ENCODE measurements around the gene ALPK3.

The ALPK3 gene

GRCh38 chr15:84879088-84879780 lies 62.1 kb downstream of the ALPK3 start:
- no peaks in the 10 kb centered on the region for H3K9me3 ChIP-seq (ENCODE audit: control insufficient read depth, insufficient read depth, low read depth, low read length)
- no peak overlapping the region for H3K9ac ChIP-seq (ENCODE audit: low read length)
- no peak overlapping the region for H3K27ac ChIP-seq (ENCODE audit: low read depth, low read length)
- no peak overlapping the region for H3K4me3 ChIP-seq (ENCODE audit: low read depth, low read length)
- H3K27me3 ChIP-seq (ENCODE audit: control insufficient read depth, insufficient read depth, low read length) = no peaks in the 10 kb centered on the region
- peaks cover 5% of the 10 kb centered on the region; the same call in 1 of the 2 replicates for H3K4me1 ChIP-seq (ENCODE audit: control insufficient read depth, insufficient read depth, low read length)
- no peaks in the 10 kb centered on the region for H3K36me3 ChIP-seq (ENCODE audit: control insufficient read depth, insufficient read depth, low read length)

DNA sequence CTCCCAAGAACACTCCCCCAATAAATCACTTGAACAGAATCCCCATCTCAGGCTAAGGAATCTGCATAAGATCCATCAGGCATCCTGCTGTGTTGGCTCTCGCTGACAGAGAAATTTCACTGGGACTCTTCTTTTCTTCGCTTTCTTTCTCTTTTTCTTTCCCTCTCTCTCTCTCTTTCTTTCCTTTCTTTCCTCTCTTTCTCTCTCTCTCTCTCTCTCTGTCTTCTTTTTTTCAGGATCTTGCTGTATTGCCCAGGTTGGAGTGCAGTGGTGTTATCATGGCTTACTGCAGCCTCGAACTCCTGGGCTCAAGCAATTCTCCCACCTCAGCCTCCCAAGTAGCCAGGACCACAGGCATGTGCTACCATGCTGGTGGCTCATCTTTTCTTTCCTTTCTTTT lies 62.9 kb downstream of the ALPK3 start:
- H3K27ac ChIP-seq (ENCODE audit: low read depth, low read length) = no peak overlapping the region
- H3K36me3 ChIP-seq (ENCODE audit: control insufficient read depth, insufficient read depth, low read length) = no peaks in the 10 kb centered on the region
- H3K9ac ChIP-seq (ENCODE audit: low read length) = no peak overlapping the region
- H3K27me3 ChIP-seq (ENCODE audit: control insufficient read depth, insufficient read depth, low read length) = no peaks in the 10 kb centered on the region
- H3K9me3 ChIP-seq (ENCODE audit: control insufficient read depth, insufficient read depth, low read depth, low read length) = no peaks in the 10 kb centered on the region
- peaks cover 5% of the 10 kb centered on the region; the same call in 1 of the 2 replicates for H3K4me1 ChIP-seq (ENCODE audit: control insufficient read depth, insufficient read depth, low read length)
- H3K4me3 ChIP-seq (ENCODE audit: low read depth, low read length) = no peak overlapping the region

- H3K4me1 ChIP-seq (ENCODE audit: control insufficient read depth, insufficient read depth, low read length) = peaks cover 5% of the 10 kb centered on the region; the same call in 1 of the 2 replicates
- H3K9me3 ChIP-seq (ENCODE audit: control insufficient read depth, insufficient read depth, low read depth, low read length) = no peaks in the 10 kb centered on the region
- no peak overlapping the region for H3K4me3 ChIP-seq (ENCODE audit: low read depth, low read length)
- H3K27me3 ChIP-seq (ENCODE audit: control insufficient read depth, insufficient read depth, low read length) = no peaks in the 10 kb centered on the region
- no peak overlapping the region for H3K27ac ChIP-seq (ENCODE audit: low read depth, low read length)
- H3K9ac ChIP-seq (ENCODE audit: low read length) = no peak overlapping the region
- no peaks in the 10 kb centered on the region for H3K36me3 ChIP-seq (ENCODE audit: control insufficient read depth, insufficient read depth, low read length)
Observed at GRCh38 chr15:84880822-84881519, 63.8 kb downstream of the ALPK3 start.

GRCh38 chr15:84881520-84881830 lies 64.3 kb downstream of the ALPK3 start:
- Histone ChIP-seq H3K9ac (ENCODE audit: low read length) (no peak overlapping the region), H3K27me3 (ENCODE audit: control insufficient read depth, insufficient read depth, low read length) (no peaks in the 10 kb centered on the region), H3K4me3 (ENCODE audit: low read depth, low read length) (no peak overlapping the region), H3K4me1 (ENCODE audit: control insufficient read depth, insufficient read depth, low read length) (peaks cover 5% of the 10 kb centered on the region; the same call in 1 of the 2 replicates), H3K9me3 (ENCODE audit: control insufficient read depth, insufficient read depth, low read depth, low read length) (no peaks in the 10 kb centered on the region), H3K36me3 (ENCODE audit: control insufficient read depth, insufficient read depth, low read length) (no peaks in the 10 kb centered on the region), H3K27ac (ENCODE audit: low read depth, low read length) (no peak overlapping the region)

- H3K27ac ChIP-seq (ENCODE audit: low read depth, low read length) = no peak overlapping the region
Observed at GRCh38 chr15:84883466-84883865, 66.3 kb downstream of the ALPK3 start.

GRCh38 chr15:84883916-84884781 lies 67.0 kb downstream of the ALPK3 start, which contains the start of gene SLC28A1:
SLC28A1 (plus strand) TSS chr15:84884662; CDS start chr15:84887761, 3,099 bp downstream.
- no peak within 1 kb of the TSS for H3K9ac ChIP-seq (ENCODE audit: low read length)
- H3K27me3 ChIP-seq (ENCODE audit: control insufficient read depth, insufficient read depth, low read length) = no peaks in the 10 kb centered on the region
- H3K36me3 ChIP-seq (ENCODE audit: control insufficient read depth, insufficient read depth, low read length) = no peaks in the 10 kb centered on the region
- H3K9me3 ChIP-seq (ENCODE audit: control insufficient read depth, insufficient read depth, low read depth, low read length) = no peaks in the 10 kb centered on the region
- no peak within 1 kb of the TSS for H3K4me3 ChIP-seq (ENCODE audit: low read depth, low read length)
- H3K27ac ChIP-seq (ENCODE audit: low read depth, low read length) = no peak within 1 kb of the TSS
- no peaks in the 10 kb centered on the region for H3K4me1 ChIP-seq (ENCODE audit: control insufficient read depth, insufficient read depth, low read length)

More at GRCh38 chr15:84883466-84883865, 66.3 kb downstream of the ALPK3 start:
- Histone ChIP-seq H3K4me1 (ENCODE audit: control insufficient read depth, insufficient read depth, low read length) (0 out of 2 replicates have a peak, but pooled peaks cover 2% of the 10 kb centered on the region), H3K9ac (ENCODE audit: low read length) (no peak overlapping the region), H3K9me3 (ENCODE audit: control insufficient read depth, insufficient read depth, low read depth, low read length) (no peaks in the 10 kb centered on the region), H3K4me3 (ENCODE audit: low read depth, low read length) (no peak overlapping the region), H3K36me3 (ENCODE audit: control insufficient read depth, insufficient read depth, low read length) (no peaks in the 10 kb centered on the region), H3K27me3 (ENCODE audit: control insufficient read depth, insufficient read depth, low read length) (no peaks in the 10 kb centered on the region)

- Histone ChIP-seq H3K4me3 (ENCODE audit: low read depth, low read length) (no peak overlapping the region), H3K4me1 (ENCODE audit: control insufficient read depth, insufficient read depth, low read length) (0 out of 2 replicates have a peak, but pooled peaks cover 2% of the 10 kb centered on the region), H3K9me3 (ENCODE audit: control insufficient read depth, insufficient read depth, low read depth, low read length) (no peaks in the 10 kb centered on the region), H3K27ac (ENCODE audit: low read depth, low read length) (no peak overlapping the region), H3K27me3 (ENCODE audit: control insufficient read depth, insufficient read depth, low read length) (no peaks in the 10 kb centered on the region), H3K9ac (ENCODE audit: low read length) (no peak overlapping the region), H3K36me3 (ENCODE audit: control insufficient read depth, insufficient read depth, low read length) (no peaks in the 10 kb centered on the region)
Observed at GRCh38 chr15:84885801-84886200, 68.6 kb downstream of the ALPK3 start.

- Histone ChIP-seq H3K27ac (ENCODE audit: low read depth, low read length) (no peak overlapping the region), H3K9me3 (ENCODE audit: control insufficient read depth, insufficient read depth, low read depth, low read length) (no peaks in the 10 kb centered on the region), H3K36me3 (ENCODE audit: control insufficient read depth, insufficient read depth, low read length) (no peaks in the 10 kb centered on the region), H3K4me1 (ENCODE audit: control insufficient read depth, insufficient read depth, low read length) (0 out of 2 replicates have a peak, but pooled peaks cover 2% of the 10 kb centered on the region), H3K4me3 (ENCODE audit: low read depth, low read length) (no peak overlapping the region), H3K9ac (ENCODE audit: low read length) (no peak overlapping the region), H3K27me3 (ENCODE audit: control insufficient read depth, insufficient read depth, low read length) (no peaks in the 10 kb centered on the region)
Observed at GRCh38 chr15:84886211-84886983, 69.2 kb downstream of the ALPK3 start.

DNA sequence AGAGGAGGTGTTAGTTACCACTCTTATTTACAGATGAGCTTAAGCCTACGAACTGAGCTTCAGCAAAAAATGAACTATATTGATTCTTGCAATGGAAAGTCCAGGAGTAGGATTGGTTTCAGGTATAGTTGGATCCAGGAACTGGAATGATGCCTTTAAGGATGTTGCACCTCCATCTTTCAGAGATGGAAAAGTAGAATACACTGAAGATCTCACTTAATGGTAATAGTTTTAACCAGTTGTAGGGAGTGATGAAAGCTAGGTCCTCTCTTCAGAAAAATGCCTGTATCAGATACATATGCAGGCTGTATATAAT lies 69.8 kb downstream of the ALPK3 start:
- Histone ChIP-seq H3K27ac (ENCODE audit: low read depth, low read length) (no peak overlapping the region), H3K27me3 (ENCODE audit: control insufficient read depth, insufficient read depth, low read length) (no peaks in the 10 kb centered on the region), H3K4me3 (ENCODE audit: low read depth, low read length) (no peak overlapping the region), H3K9me3 (ENCODE audit: control insufficient read depth, insufficient read depth, low read depth, low read length) (no peaks in the 10 kb centered on the region), H3K36me3 (ENCODE audit: control insufficient read depth, insufficient read depth, low read length) (no peaks in the 10 kb centered on the region), H3K9ac (ENCODE audit: low read length) (no peak overlapping the region), H3K4me1 (ENCODE audit: control insufficient read depth, insufficient read depth, low read length) (0 out of 2 replicates have a peak, but pooled peaks cover 2% of the 10 kb centered on the region)

- no peaks in the 10 kb centered on the region for H3K9me3 ChIP-seq (ENCODE audit: control insufficient read depth, insufficient read depth, low read depth, low read length)
- no peaks in the 10 kb centered on the region for H3K36me3 ChIP-seq (ENCODE audit: control insufficient read depth, insufficient read depth, low read length)
- no peak overlapping the region for H3K9ac ChIP-seq (ENCODE audit: low read length)
- H3K4me1 ChIP-seq (ENCODE audit: control insufficient read depth, insufficient read depth, low read length) = 0 out of 2 replicates have a peak, but pooled peaks cover 2% of the 10 kb centered on the region
- no peak overlapping the region for H3K4me3 ChIP-seq (ENCODE audit: low read depth, low read length)
- H3K27ac ChIP-seq (ENCODE audit: low read depth, low read length) = no peak overlapping the region
- H3K27me3 ChIP-seq (ENCODE audit: control insufficient read depth, insufficient read depth, low read length) = no peaks in the 10 kb centered on the region
Observed at GRCh38 chr15:84887938-84888337, 70.8 kb downstream of the ALPK3 start.

Data from HUES6 (cell line).